Cerebellar nuclear complex (tissue), 1 donor: Measurements from ENCODE around the gene RPL37A.
"Not testable (repeated sequence)": the region's sequence is repeated elsewhere in the genome, so short reads cannot be mapped to it uniquely, and the experiment has no call there.

Experiments used
- DNase-seq, 2 experiments: peaks; one replicate each; lab custom pipeline; 2025; lab: John Stamatoyannopoulos, UW

RPL37A gene

GRCh38 chr2:216517447-216518225 is 19.0 kb downstream of the RPL37A start:
- no peak for DNase-seq

DNA sequence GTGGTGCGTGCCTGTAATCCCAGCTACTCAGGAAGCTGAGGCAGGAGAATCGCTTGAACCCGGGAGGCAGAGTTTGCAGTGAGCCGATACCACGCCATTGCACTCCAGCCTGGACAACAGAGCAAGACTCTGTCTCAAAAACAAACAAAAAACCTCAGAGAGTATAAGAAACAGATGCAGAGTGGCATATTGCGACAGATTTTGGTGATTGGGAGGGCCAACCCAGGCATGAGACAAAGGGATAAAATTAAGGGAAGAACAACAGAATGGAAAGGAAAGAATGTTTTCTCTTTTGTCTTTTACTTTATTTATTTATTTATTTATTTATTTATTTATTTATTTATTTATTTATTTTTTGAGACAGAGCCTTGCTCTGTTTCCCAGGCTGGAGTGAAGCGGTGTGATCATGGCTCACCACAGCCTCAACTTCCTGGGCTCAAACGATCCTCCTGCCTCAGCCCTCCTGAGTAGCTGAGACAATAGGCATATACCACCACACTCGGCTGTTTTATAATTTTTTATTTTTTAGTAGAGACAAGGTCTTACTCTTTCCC is 20.0 kb downstream of the RPL37A start:
- DNase-seq = not testable (repeated sequence)

DNA sequence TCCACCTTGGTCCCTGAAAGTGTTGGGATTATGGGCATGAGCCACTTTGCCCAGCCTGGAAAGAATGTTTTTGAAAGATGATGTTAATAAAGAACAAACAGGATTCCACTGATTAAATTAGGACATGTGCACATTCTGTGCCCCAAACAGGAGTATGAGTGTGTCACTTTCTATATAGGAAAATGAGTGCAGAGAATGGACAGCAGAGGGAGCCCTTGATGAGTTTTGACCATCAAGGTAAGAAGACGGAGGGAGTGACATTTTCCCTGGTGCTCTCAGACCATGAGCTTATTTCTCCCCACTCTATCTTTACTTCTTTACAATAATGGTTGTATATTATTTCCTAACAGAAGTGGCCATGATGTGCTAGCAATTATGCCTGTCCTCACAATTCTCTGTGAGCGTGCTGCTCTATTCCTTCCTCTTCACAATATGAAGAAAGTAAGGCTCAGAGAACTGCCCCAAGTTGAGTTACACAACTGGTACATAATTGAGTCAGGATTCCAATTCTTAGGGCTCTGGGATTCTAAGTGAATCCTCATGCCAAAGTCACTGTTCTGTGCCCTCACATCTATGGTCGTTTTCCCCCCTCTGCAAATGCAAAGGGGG is 20.6 kb downstream of the RPL37A start:
- peak in 1 of 2 experiments; percentile 48 for DNase-seq

- no peak for DNase-seq
Observed at GRCh38 chr2:216520112-216520511, 21.5 kb downstream of the RPL37A start.

DNA sequence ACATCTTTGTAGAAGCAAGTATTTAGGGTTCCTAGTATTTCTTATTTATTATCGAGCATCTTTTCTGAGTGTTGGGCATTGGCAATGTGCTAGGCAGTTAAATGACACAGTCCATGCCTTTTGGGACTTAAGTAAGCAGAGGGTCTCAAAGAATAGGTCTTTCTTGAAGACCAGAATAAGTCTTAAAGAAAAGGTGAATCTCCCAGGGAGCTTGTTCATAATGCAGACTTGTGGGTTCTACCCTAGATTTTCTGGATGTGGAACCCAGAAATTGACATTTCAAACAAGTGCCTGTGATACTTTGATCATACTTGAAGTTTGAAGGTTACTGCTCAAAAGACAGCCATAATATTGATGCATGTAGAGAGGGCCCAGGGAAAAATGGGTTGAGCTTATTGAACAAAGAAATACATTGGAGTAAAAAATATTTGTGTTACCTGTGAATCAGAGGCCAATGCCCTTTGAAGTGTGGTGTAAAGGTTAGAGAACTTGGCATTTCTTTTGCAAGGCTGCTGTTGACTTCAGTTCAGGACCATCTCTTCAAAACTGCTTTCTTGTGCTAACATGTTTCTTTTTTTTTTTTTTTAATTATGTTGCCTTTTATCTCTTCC is 24.4 kb downstream of the RPL37A start:
- DNase-seq = no peak

DNA sequence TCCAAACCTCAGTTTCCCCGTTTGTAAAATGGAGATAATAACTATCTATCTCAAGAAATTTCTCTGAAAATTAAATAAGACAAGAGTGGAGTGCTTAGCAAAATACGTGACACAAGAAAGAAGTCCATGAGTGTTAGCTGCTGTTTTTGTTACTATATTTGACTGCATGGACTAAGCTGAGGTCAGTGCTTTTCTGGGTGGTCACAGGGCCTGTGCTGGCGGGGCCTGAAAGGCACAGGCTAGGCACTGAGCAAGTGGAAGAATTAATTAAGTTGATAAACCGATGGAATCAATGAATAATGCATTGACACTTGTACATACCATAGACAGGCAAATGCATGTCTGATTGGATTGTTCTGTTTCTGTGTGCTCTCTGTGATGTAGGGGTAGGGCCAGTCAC is 27.3 kb downstream of the RPL37A start:
- no peak for DNase-seq

DNA sequence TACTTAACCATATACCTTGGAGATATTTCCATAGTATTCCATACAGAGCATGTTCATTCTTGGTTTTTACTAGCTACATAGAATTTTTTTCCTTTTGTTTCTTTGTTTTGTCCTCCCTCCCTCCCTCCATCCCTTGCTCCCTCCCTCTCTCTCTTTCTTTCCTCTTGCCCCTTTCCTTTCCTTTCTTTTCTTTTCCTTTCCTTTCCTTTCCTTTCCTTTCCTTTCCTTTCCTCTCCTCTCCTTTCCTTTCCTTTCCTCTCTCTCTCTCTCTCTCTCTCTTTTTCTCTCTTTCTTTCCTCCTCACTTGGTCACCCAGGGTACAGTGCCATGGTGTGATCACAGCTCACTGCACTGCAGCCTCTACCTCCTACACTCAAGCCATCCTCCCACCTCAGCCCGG is 28.3 kb downstream of the RPL37A start:
- DNase-seq = no peak

DNA sequence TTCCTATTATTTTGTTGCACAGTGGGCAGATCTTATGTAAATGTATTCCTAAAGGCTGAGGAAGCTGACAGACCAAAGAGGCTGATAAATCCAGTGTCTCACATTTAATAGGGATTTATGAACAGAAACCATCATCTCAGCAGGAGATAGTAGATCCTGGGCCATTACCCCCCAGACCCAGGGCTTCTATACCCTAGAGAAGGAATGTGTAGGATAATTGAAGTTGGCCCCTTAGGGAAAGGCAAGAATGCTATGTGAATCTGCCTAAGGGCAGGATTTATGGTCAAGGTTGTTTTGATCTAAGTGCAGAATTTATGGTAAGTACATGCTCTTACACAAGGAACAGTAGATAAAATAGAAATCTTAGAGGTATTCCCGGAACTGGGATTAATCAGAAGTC is 29.0 kb downstream of the RPL37A start:
- DNase-seq = no peak

DNA sequence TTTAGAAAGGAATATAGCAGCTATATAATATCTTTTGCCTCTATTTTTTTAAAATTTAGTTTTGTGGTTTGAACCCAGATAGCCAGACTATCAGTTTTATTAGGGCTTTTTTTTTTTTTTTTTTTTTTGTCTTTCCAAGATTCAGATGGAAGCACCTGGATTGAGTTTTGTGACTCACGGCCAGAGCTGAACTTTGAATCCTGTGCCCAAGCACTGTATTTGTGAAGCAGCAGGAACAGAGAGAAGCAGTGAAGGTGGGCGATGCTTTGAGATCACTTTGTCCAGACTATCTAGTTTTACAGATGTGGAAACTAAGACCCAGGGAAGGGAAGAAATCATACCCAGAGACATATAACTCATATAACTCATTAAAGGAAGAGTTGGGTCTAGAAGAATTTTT is 33.9 kb downstream of the RPL37A start:
- no peak for DNase-seq

DNA sequence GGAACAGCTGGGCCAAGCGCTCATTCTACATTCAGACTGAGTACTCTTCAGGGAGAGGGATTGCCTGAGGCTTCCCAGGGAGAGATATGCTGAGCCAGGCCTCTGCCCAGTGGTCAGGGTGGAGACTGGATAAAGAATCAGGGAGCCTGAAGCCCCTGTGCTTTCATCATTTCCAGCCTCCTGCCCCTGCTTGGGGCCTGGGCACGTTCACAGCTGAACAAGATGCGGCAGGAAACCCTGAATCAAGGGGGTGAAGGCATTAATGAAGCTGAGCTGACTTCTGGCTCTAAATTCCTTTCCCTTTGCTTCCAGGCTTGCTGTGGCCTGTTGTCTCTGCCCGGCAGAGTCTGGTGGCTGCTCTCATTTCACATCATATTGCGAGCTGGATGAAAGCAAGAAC is 35.0 kb downstream of the RPL37A start:
- DNase-seq = no peak

DNA sequence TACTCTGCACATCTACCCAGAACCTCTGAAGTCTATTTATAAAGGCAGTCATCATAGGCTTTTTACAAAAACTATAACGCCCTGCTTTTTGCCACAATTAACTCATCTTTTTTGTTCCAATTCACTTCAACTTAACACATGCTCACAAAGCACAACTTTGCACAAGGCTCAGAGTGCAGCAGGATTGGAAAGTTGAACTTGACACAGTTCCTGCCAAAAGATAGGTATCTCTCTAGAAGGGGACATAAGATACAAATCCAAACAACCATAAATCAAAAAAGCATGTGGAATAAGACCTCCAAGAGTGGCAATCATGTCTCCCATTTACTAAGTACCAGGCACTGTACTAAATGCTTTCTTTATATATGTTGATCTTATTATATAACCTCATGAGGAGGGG is 36.2 kb downstream of the RPL37A start:
- no peak for DNase-seq

DNA sequence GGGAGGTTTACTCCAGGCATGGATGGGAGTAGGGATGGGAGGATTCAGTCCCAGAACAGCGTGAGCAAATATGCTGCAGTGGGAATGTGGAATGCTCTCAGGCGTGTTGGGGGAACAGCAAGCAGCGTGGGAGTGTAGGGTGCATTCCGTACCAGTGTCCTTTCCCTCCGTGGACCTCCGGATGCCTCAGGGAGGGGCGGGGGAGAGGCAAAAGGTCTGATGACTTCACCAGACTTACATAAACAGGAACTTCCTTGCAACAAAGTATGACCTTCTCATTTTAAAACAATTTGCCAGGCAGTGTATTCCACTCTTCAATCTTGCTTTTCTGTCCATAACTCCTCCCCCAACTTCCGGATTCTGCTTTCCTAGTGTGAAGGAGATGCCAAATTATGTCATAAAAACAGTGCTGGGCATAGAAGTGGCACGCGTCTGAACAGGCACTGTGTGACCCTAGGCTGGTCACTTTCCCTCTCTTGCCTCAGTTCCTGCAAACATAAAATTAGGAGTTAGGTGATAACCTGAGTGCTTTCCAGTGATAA is 36.9 kb downstream of the RPL37A start:
- DNase-seq = no peak

- no peak for DNase-seq
Observed at GRCh38 chr2:216536734-216537210, 38.1 kb downstream of the RPL37A start.

- DNase-seq = no peak
Observed at GRCh38 chr2:216537366-216537765, 38.7 kb downstream of the RPL37A start.

DNA sequence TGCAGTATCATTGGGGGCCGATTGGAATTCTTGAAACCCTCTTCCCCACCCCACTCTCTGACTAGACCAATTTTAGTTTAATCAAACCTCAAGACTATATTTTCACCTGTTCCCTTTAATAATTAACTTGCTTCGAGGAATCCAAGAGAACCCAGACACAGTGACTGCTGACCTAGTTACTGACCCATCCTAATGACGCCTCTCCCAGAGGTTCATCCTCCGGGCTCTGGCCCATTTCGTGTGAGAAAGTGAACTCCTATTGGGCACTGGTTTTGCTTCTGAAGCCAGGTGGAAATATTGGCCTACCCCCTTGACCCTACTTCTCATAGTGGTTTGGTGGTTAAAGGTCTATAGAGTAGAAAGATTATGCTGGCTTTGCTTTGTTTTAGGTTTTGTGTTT is 39.9 kb downstream of the RPL37A start:
- DNase-seq = no peak

DNA sequence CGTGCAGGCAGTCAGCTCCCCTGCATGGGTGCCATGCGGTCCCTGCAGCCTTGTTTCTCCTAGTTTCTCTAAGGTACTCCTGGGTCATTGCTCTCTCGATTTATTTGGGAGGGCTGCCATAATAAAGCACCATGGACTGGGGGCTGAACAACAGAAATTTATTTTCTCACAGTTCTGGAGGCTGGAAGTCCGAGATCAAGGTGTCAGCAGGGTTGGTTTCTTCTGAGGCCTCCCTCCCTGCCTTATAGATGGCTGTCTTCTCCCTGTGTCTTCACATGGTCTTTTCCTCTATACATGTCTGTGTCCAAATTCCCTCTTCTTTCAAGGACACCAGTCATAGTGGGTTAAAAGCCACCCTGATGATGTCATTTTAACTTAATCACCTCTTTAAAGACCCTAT is 40.5 kb downstream of the RPL37A start:
- no peak for DNase-seq

GRCh38 chr2:216539791-216540241 is 41.2 kb downstream of the RPL37A start:
- no peak for DNase-seq

GRCh38 chr2:216540920-216541319 is 42.3 kb downstream of the RPL37A start:
- DNase-seq = no peak

DNA sequence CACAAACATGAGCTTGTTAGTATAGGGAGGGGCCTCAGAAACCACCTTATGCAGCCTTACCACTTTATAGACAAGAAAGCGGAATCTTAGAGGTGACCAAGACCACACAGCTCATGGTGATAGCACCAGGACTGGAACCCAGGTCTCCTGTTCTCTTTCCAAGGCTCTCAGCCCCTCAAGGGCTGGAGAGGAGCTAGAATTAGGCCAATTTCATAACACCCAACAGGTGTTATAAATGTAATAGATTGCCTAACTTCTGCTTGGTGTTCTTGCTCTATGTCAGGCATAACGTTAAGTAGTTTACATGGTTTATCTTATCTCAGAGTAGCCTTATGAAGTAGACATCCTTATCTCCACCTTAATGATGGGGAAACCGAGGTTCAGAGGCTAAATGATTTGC is 42.9 kb downstream of the RPL37A start:
- no peak for DNase-seq

DNA sequence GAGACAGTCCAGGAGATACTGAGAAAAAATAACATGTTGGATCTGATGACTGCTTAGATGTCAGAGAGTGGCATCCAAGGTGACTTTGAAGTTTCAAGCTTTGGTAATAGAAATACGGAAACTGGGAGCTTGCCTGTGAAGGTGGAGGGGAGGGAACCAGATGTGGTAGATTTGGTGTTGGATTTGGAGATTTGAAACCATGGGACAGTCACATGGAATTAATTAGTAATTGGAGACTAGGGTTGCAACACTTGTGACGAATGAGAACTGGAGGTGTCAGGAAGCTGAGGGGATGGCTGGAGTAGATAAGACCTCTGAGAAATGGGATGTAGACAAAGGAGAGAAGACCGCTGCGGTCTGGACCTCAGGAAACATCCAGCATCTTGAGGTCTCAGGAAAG is 46.7 kb downstream of the RPL37A start:
- DNase-seq = no peak

GRCh38 chr2:216546241-216546640 is 47.6 kb downstream of the RPL37A start:
- no peak for DNase-seq

- DNase-seq = no peak
Observed at GRCh38 chr2:216546641-216547403, 48.2 kb downstream of the RPL37A start.
